NCI-H446 treated with DMSO at 0.1 percent for 48 hours (cell line): ENCODE data around the gene AARS2.
"Not testable (repeated sequence)": the region's sequence is repeated elsewhere in the genome, so short reads cannot be mapped to it uniquely, and the experiment has no call there.

Experiments used
- DNase-seq: peaks from one replicate; lab custom pipeline; 2025; lab: John Stamatoyannopoulos, UW

Gene AARS2

GRCh38 chr6:44329858-44330257 is 16.7 kb upstream of the AARS2 start:
- DNase-seq = no peak

- not testable (repeated sequence) for DNase-seq
Observed at GRCh38 chr6:44328203-44328602, 15.1 kb upstream of the AARS2 start.

GRCh38 chr6:44327760-44328159 is 14.6 kb upstream of the AARS2 start:
- DNase-seq = no peak

GRCh38 chr6:44327096-44327495 is 13.9 kb upstream of the AARS2 start:
- DNase-seq = no peak

GRCh38 chr6:44321210-44321609 is 8.1 kb upstream of the AARS2 start:
- DNase-seq = no peak

GRCh38 chr6:44317136-44317631 is 4.0 kb upstream of the AARS2 start:
- not testable (repeated sequence) for DNase-seq

GRCh38 chr6:44316481-44316880 is 3.3 kb upstream of the AARS2 start:
- DNase-seq = no peak

GRCh38 chr6:44315951-44316350 is 2.8 kb upstream of the AARS2 start:
- DNase-seq = no peak

GRCh38 chr6:44315516-44315915 is 2.4 kb upstream of the AARS2 start:
- no peak for DNase-seq

- DNase-seq = not testable (repeated sequence)
Observed at GRCh38 chr6:44314657-44315056, 1.5 kb upstream of the AARS2 start.

- no peak for DNase-seq
Observed at GRCh38 chr6:44311767-44312166, 1.4 kb downstream of the AARS2 start.

- DNase-seq = no peak
Observed at GRCh38 chr6:44311304-44311703, 1.8 kb downstream of the AARS2 start.

GRCh38 chr6:44310241-44310640 is 2.9 kb downstream of the AARS2 start:
- DNase-seq = no peak

- DNase-seq = no peak
Observed at GRCh38 chr6:44309631-44310030, 3.5 kb downstream of the AARS2 start.

GRCh38 chr6:44309092-44309491 is 4.1 kb downstream of the AARS2 start:
- no peak for DNase-seq

- no peak for DNase-seq
Observed at GRCh38 chr6:44307217-44307616, 5.9 kb downstream of the AARS2 start.

GRCh38 chr6:44306710-44307109 is 6.4 kb downstream of the AARS2 start:
- no peak for DNase-seq

- no peak for DNase-seq
Observed at GRCh38 chr6:44305200-44305725, 7.9 kb downstream of the AARS2 start.

GRCh38 chr6:44304282-44305199 is 8.6 kb downstream of the AARS2 start:
- no peak for DNase-seq

GRCh38 chr6:44303842-44304241 is 9.3 kb downstream of the AARS2 start:
- DNase-seq = no peak

GRCh38 chr6:44302856-44303255 is 10.3 kb downstream of the AARS2 start:
- DNase-seq = no peak

- DNase-seq = no peak
Observed at GRCh38 chr6:44301782-44302564, 11.2 kb downstream of the AARS2 start.

- DNase-seq = no peak
Observed at GRCh38 chr6:44301106-44301505, 12.0 kb downstream of the AARS2 start.
